ENCODE data around the gene MAN2B1.
"Not testable (repeated sequence)": the region's sequence is repeated elsewhere in the genome, so short reads cannot be mapped to it uniquely, and the experiment has no call there.

GRCh38 chr19:12643716-12644115 lies 22.8 kb downstream of the MAN2B1 start:
- TF ChIP-seq CTCF (IDR thresholded peaks at IDR 0.05; ENCODE audit: insufficient read depth, low read depth, low read length); EZH2 (IDR thresholded peaks at IDR 0.05; ENCODE audit: insufficient read depth, low read length): not testable (repeated sequence)
